IMR-90 (cell line): ENCODE measurements around the gene RBM45. TPM values are rescaled to one million over a fixed set of nuclear protein-coding genes. Genes with fewer than 3 reads are reported as not detected.

Experiments
- ATAC-seq: fragments of 200-7000 bp; cut with Tn5 transposase; 2 replicates; pipeline ENCODE4 v1.9.1; 2020; ENCODE audit warnings: low read depth, mild to moderate bottlenecking, moderate library complexity
- BruUV-seq: library from RNA; stranded (reverse); fragments of 400-500 nt; replicated peaks from 2 replicates; lab custom pipeline; 2021; lab: Mats Ljungman, UMichigan
- CTCF ChIA-PET: fragments of 300-600 bp; formaldehyde crosslinking; extraction: SDS; loops from one replicate; lab custom pipeline; 2021; ENCODE audit warnings: antibody characterized with exemption; lab: Yijun Ruan, JAX
- POLR2A ChIA-PET: fragments of 300-600 bp; sonication (Branson Sonifier 250); formaldehyde crosslinking; loops from one replicate; lab custom pipeline; 2022; ENCODE audit warnings: antibody characterized with exemption; ENCODE audit not compliant: unreplicated experiment; lab: Charles Lee
- DNase-seq: peaks from one replicate; pipeline ENCODE4 v3.0.0; 2013
- H2AFZ ChIP-seq: replicated peaks from 2 replicates; pipeline ENCODE3; 2013; ENCODE audit warnings: low read length, mild to moderate bottlenecking; ENCODE audit not compliant: poor library complexity
- H2AK5ac ChIP-seq: 2 replicates; pipeline ENCODE4 v1.6.1; 2013; ENCODE audit warnings: low read depth, low read length, inconsistent platforms
- H2AK9ac ChIP-seq: replicated peaks from 2 replicates; pipeline ENCODE3; 2013; ENCODE audit warnings: mild to moderate bottlenecking, low read depth, low read length, moderate library complexity; ENCODE audit not compliant: poor library complexity
- H2BK120ac ChIP-seq: 2 replicates; pipeline ENCODE4 v1.6.1; 2013; ENCODE audit warnings: low read depth, low read length, inconsistent platforms
- H2BK15ac ChIP-seq: 3 replicates; pipeline ENCODE4 v1.6.1; 2013; ENCODE audit warnings: low read depth, low read length, inconsistent platforms
- H2BK20ac ChIP-seq: 2 replicates; pipeline ENCODE4 v1.6.1; 2013; ENCODE audit warnings: low read depth, mild to moderate bottlenecking, inconsistent platforms, low read length, moderate library complexity
- H2BK5ac ChIP-seq: 2 replicates; pipeline ENCODE4 v1.6.1; 2013; ENCODE audit warnings: mild to moderate bottlenecking, low read depth, low read length, inconsistent platforms; ENCODE audit not compliant: poor library complexity, severe bottlenecking
- H3K14ac ChIP-seq: replicated peaks from 2 replicates; pipeline ENCODE4 v1.6.1; 2013; ENCODE audit warnings: low read depth, low read length, inconsistent platforms
- H3K18ac ChIP-seq: 2 replicates; pipeline ENCODE4 v1.6.1; 2013; ENCODE audit warnings: low read depth, low read length, control low read depth
- H3K23ac ChIP-seq: 2 replicates; pipeline ENCODE4 v1.6.1; 2013; ENCODE audit warnings: low read depth, low read length, inconsistent platforms
- H3K27ac ChIP-seq: 2 replicates; pipeline ENCODE4 v1.5.1; 2013; ENCODE audit warnings: mild to moderate bottlenecking, control low read depth, low read length; ENCODE audit not compliant: insufficient read depth
- H3K27me3 ChIP-seq: 2 replicates; pipeline ENCODE4 v1.6.1; 2013; ENCODE audit warnings: low read length; ENCODE audit not compliant: control insufficient read depth, insufficient read depth
- H3K36me3 ChIP-seq: 2 replicates; pipeline ENCODE4 v1.6.1; 2013; ENCODE audit warnings: low read length, mixed read lengths; ENCODE audit not compliant: control insufficient read depth, insufficient read depth
- H3K4ac ChIP-seq: 2 replicates; pipeline ENCODE4 v1.6.1; 2013; ENCODE audit warnings: low read depth, low read length, inconsistent platforms
- H3K4me1 ChIP-seq: 2 replicates; pipeline ENCODE4 v1.6.1; 2013; ENCODE audit warnings: low read length, mixed read lengths; ENCODE audit not compliant: control insufficient read depth, insufficient read depth
- H3K4me2 ChIP-seq: 2 replicates; pipeline ENCODE4 v1.6.1; 2013; ENCODE audit warnings: low read depth, mild to moderate bottlenecking, control low read depth, low read length, moderate library complexity
- H3K4me3 ChIP-seq: 2 replicates; pipeline ENCODE4 v1.5.1; 2013; ENCODE audit warnings: low read depth, mild to moderate bottlenecking, control low read depth, low read length, moderate library complexity; ENCODE audit not compliant: insufficient read depth
- H3K56ac ChIP-seq: 2 replicates; pipeline ENCODE4 v1.6.1; 2013; ENCODE audit warnings: low read length, inconsistent platforms; ENCODE audit not compliant: insufficient read depth; ENCODE audit errors: extremely low read depth
- H3K79me1 ChIP-seq, 2 experiments: 2 replicates each; pipeline ENCODE4 v1.6.1; 2013; ENCODE audit warnings: low read length in 2 of 2, inconsistent platforms in 1 of 2, low read depth in 1 of 2
- H3K9ac ChIP-seq: 2 replicates; pipeline ENCODE4 v1.6.1; 2013; ENCODE audit warnings: low read depth, low read length, control low read depth
- H3K9me1 ChIP-seq: 2 replicates; pipeline ENCODE4 v1.6.1; 2013; ENCODE audit warnings: low read length, inconsistent platforms; ENCODE audit not compliant: insufficient read depth
- H3K9me3 ChIP-seq: 2 replicates; pipeline ENCODE4 v1.6.1; 2013; ENCODE audit warnings: low read length; ENCODE audit not compliant: control insufficient read depth, insufficient read depth
- H4K20me1 ChIP-seq: 2 replicates; pipeline ENCODE4 v1.6.1; 2013; ENCODE audit warnings: low read length, inconsistent platforms; ENCODE audit not compliant: insufficient read depth
- H4K5ac ChIP-seq: 2 replicates; pipeline ENCODE4 v1.6.1; 2013; ENCODE audit warnings: mild to moderate bottlenecking, low read depth, low read length, control low read depth
- H4K8ac ChIP-seq, 2 experiments: 2 replicates each; pipeline ENCODE4 v1.6.1; 2013; ENCODE audit warnings: low read depth in 2 of 2, low read length in 2 of 2, control low read depth in 1 of 2, inconsistent platforms in 1 of 2
- H4K91ac ChIP-seq: 2 replicates; pipeline ENCODE4 v1.6.1; 2013; ENCODE audit warnings: low read depth, low read length, inconsistent platforms; ENCODE audit not compliant: insufficient read depth
- BHLHE40 ChIP-seq: fragments of 150-350 bp; IDR thresholded peaks from 2 replicates; pipeline ENCODE4 v1.6.1; 2016; ENCODE audit warnings: mild to moderate bottlenecking, low read depth, low read length
- CEBPB ChIP-seq: IDR thresholded peaks from 2 replicates; pipeline ENCODE4 v1.6.1; 2012; ENCODE audit warnings: low read depth, low read length, improper control_type of control experiment
- CHD1 ChIP-seq: IDR thresholded peaks from 2 replicates; pipeline ENCODE4 v1.6.1; 2012; ENCODE audit warnings: low read depth, low read length, improper control_type of control experiment
- ELK1 ChIP-seq: fragments of 150-350 bp; IDR thresholded peaks from 2 replicates; pipeline ENCODE4 v1.6.1; 2016; ENCODE audit warnings: low read depth, mild to moderate bottlenecking, low read length, moderate library complexity, borderline replicate concordance
- FOS ChIP-seq: fragments of 150-350 bp; IDR thresholded peaks from 2 replicates; pipeline ENCODE4 v1.6.1; 2016; ENCODE audit warnings: low read depth, low read length
- MAFK ChIP-seq: IDR thresholded peaks from 2 replicates; pipeline ENCODE4 v1.6.1; 2012; ENCODE audit warnings: low read depth, low read length, improper control_type of control experiment
- MAZ ChIP-seq: IDR thresholded peaks from 2 replicates; pipeline ENCODE4 v1.6.1; 2012; ENCODE audit warnings: low read depth, mild to moderate bottlenecking, low read length, improper control_type of control experiment, moderate library complexity, borderline replicate concordance
- MXI1 ChIP-seq: IDR thresholded peaks from 2 replicates; pipeline ENCODE4 v1.6.1; 2012; ENCODE audit warnings: low read depth, mild to moderate bottlenecking, low read length, moderate library complexity, borderline replicate concordance
- NFE2L2 ChIP-seq: fragments of 150-350 bp; IDR thresholded peaks from 2 replicates; pipeline ENCODE4 v1.6.1; 2016; ENCODE audit warnings: low read depth, mild to moderate bottlenecking, low read length
- POLR2A ChIP-seq: IDR thresholded peaks from 2 replicates; pipeline ENCODE4 v1.6.1; 2012; ENCODE audit warnings: mild to moderate bottlenecking, low read depth, low read length
- RAD21 ChIP-seq: IDR thresholded peaks from 2 replicates; pipeline ENCODE4 v1.6.1; 2012; ENCODE audit warnings: low read length, improper control_type of control experiment
- RCOR1 ChIP-seq: IDR thresholded peaks from 2 replicates; pipeline ENCODE4 v1.6.1; 2012; ENCODE audit warnings: mild to moderate bottlenecking, low read length, improper control_type of control experiment; ENCODE audit not compliant: insufficient replicate concordance
- RFX5 ChIP-seq: IDR thresholded peaks from 2 replicates; pipeline ENCODE4 v1.8.0; 2012; ENCODE audit warnings: low read depth, mild to moderate bottlenecking, low read length, moderate library complexity
- SMC3 ChIP-seq: fragments of 150-350 bp; IDR thresholded peaks from 2 replicates; pipeline ENCODE4 v1.6.1; 2016; ENCODE audit warnings: low read depth, mild to moderate bottlenecking, antibody characterized with exemption, low read length, moderate library complexity
- USF2 ChIP-seq: fragments of 150-350 bp; IDR thresholded peaks from 2 replicates; pipeline ENCODE4 v1.6.1; 2017; ENCODE audit warnings: mild to moderate bottlenecking, antibody characterized with exemption, low read length, low read depth
- WGBS, 2 experiments: methylation state at CpG; one replicate each; pipeline versions ENCODE4 v1.1.5 to v1.1.7; 2013; ENCODE audit warnings: missing lambda C conversion rate in 2 of 2; ENCODE audit not compliant: insufficient read length in 1 of 2; ENCODE audit errors: extremely low coverage in 2 of 2; 5-methylcytosine and 5-hydroxymethylcytosine counted together
- dilution Hi-C: fragments of 300-500 bp; cut with HindIII; formaldehyde crosslinking; loops from one replicate; pipeline ENCODE4 v1.14.3; 2018; ENCODE audit warnings: low sequenced_read_pairs; ENCODE audit not compliant: unreplicated experiment
- in situ Hi-C: fragments of 300-500 bp; cut with MboI; formaldehyde crosslinking; loops from 3 replicates; pipeline ENCODE4 v1.14.3; 2019; ENCODE audit warnings: low sequenced_read_pairs, inconsistent platforms, mixed read lengths
- intact Hi-C: fragments of 100-400 bp; cut with micrococcal nuclease; formaldehyde crosslinking; loops from 2 replicates; pipeline ENCODE4 v1.10.0; 2022
- polyA plus RNA-seq, 3 experiments: library from polyadenylated mRNA; depleted of rRNA; stranded (reverse); fragments of >200 nt; gene quantifications; 2 replicates each; pipeline ENCODE4 v1.2.3, GENCODE V29; 2012; ENCODE audit warnings: low replicate concordance in 1 of 3
- total RNA-seq: library from RNA; depleted of rRNA; stranded (reverse); fragments of >200 nt; gene quantifications from 2 replicates; pipeline ENCODE4 v1.2.3, GENCODE V29; 2012
- TF ChIP-seq, protein P1 (sequence below): conservative IDR thresholded peaks from 2 replicates; pipeline ENCODE4 v1.5.1; 2012; ENCODE audit warnings: mild to moderate bottlenecking, low read depth, low read length, improper control_type of control experiment

RBM45 gene
- total and polyA plus RNA-seq, 2 of the 4 experiments (the other 2 are of a cell fraction), result 10.3 to 17.9 TPM

DNA sequence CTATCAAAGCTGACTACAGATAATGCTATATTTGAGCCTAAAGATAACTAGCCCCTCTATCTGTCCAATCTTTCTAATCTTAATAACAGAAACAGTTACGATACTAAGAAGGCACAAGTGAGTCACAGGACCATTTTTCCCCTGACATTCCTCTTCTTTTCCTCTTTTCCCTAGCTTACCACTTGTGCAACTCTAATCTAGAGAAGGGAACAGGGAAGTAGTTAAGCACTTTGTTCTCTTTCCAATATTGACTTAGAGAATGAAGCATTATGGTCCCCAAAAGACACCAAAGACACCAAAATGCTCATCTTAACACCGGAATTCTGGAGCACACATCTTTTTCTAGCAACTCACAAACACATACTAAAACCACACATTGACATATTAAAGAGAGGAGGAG lies 41.4 kb upstream of the RBM45 start:
- H3K23ac ChIP-seq, result no peak overlapping the region
- CTCF ChIA-PET, result no interaction called here

More for the DNA sequence above, 41.4 kb upstream of the RBM45 start:
- no peak overlapping the region for H3K18ac ChIP-seq
- H2BK15ac ChIP-seq, result no peak overlapping the region
- H2AK5ac ChIP-seq, result no peak overlapping the region
- H2BK120ac ChIP-seq, result no peak overlapping the region
- H3K4me3 ChIP-seq, result no peak overlapping the region
- in situ Hi-C loops, result no loop called here
- no peak overlapping the region for H3K14ac ChIP-seq
- no CpG with 5 or more reads among the region's 2 CpGs for WGBS, 2 experiments
- POLR2A ChIA-PET, result no interaction called here
- no peak overlapping the region for H3K27ac ChIP-seq
- no peak overlapping the region for H2BK20ac ChIP-seq
- no peaks in the 10 kb centered on the region for H3K79me1 ChIP-seq
- H3K36me3 ChIP-seq, result no peaks in the 10 kb centered on the region
- no peak overlapping the region for H4K91ac ChIP-seq
- H2BK5ac ChIP-seq, result no peak overlapping the region
- no peak overlapping the region for H3K56ac ChIP-seq
- H3K9me1 ChIP-seq, result no peaks in the 10 kb centered on the region
- H2AK9ac ChIP-seq, result no peak overlapping the region
- no peak for DNase-seq
- H3K4me1 ChIP-seq, result peaks cover 2% of the 10 kb centered on the region; the same call in 1 of the 2 replicates
- no peaks in the 10 kb centered on the region for H4K20me1 ChIP-seq
- no peak overlapping the region for H4K5ac ChIP-seq
- H3K27me3 ChIP-seq, result peaks cover 4% of the 10 kb centered on the region; the same call in 1 of the 2 replicates
- ATAC-seq, result no peak
- intact Hi-C loops, result no loop called here
- no peaks in the 10 kb centered on the region for H3K9me3 ChIP-seq
- TF ChIP-seq MAFK, result no peak
- TF ChIP-seq RFX5, result no peak
- TF ChIP-seq BHLHE40, result no peak
- TF ChIP-seq CHD1, result no peak
- TF ChIP-seq MXI1, result no peak
- no peak for TF ChIP-seq USF2
- no peak for TF ChIP-seq RAD21
- TF ChIP-seq, protein P1, sequence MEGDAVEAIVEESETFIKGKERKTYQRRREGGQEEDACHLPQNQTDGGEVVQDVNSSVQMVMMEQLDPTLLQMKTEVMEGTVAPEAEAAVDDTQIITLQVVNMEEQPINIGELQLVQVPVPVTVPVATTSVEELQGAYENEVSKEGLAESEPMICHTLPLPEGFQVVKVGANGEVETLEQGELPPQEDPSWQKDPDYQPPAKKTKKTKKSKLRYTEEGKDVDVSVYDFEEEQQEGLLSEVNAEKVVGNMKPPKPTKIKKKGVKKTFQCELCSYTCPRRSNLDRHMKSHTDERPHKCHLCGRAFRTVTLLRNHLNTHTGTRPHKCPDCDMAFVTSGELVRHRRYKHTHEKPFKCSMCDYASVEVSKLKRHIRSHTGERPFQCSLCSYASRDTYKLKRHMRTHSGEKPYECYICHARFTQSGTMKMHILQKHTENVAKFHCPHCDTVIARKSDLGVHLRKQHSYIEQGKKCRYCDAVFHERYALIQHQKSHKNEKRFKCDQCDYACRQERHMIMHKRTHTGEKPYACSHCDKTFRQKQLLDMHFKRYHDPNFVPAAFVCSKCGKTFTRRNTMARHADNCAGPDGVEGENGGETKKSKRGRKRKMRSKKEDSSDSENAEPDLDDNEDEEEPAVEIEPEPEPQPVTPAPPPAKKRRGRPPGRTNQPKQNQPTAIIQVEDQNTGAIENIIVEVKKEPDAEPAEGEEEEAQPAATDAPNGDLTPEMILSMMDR, result no peak
- TF ChIP-seq RCOR1, result no peak
- no peak for TF ChIP-seq POLR2A
- TF ChIP-seq MAZ, result no peak
- no peak for TF ChIP-seq ELK1
- no peak for TF ChIP-seq FOS
- TF ChIP-seq CEBPB, result no peak
- no peak for TF ChIP-seq NFE2L2
- no peak for TF ChIP-seq SMC3
- H3K9ac ChIP-seq, result no peak overlapping the region
- dilution Hi-C loops, result no loop called here
- no peak overlapping the region for H4K8ac ChIP-seq
- BruUV-seq, result no TSS peak
- no peak overlapping the region for H3K4ac ChIP-seq
- no peak overlapping the region for H3K4me2 ChIP-seq
- H2AFZ ChIP-seq, result no peak overlapping the region
